ENCODE data around the gene BBS12. TPM values are rescaled to one million over a fixed set of nuclear protein-coding genes. Genes with fewer than 3 reads are reported as not detected.

Gene BBS12
- total and polyA plus RNA-seq, 9 of the 15 experiments (the other 6 are each of a cell fraction or from before 2014, with no cell fraction given) = 2.7 to 6.5 (median 3.3) TPM

GRCh38 chr4:122707497-122707896, 25.0 kb upstream of the BBS12 start:
- H3K27me3 ChIP-seq (ENCODE audit: control insufficient read depth in 2 of 2, insufficient read depth in 2 of 2, low read length in 2 of 2) = no peaks in the 10 kb centered on the region; a peak in 1 of 5 replicates
- ATAC-seq (no peak; the same call in 2 of the 3 replicates), FAIRE-seq (no peak), DNase-seq (ENCODE audit: extremely low read depth in 1 of 4, low spot score in 3 of 4) (no peak)
- ChIA-PET POLR2A (interaction anchor here (0.5 kb wide), 1 partner anchor 629 kb away, joined by 3 read pairs; no protein-coding TSS in a partner anchor), CTCF (ENCODE audit: low intra/inter-chr PET ratio) (no interaction called here)
- no peaks in the 10 kb centered on the region for H3K79me2 ChIP-seq (ENCODE audit: control insufficient read depth, insufficient read depth, low read length)
- no peak overlapping the region for H2AFZ ChIP-seq (ENCODE audit: low read depth, low read length)
- no peak overlapping the region for H3K9ac ChIP-seq (ENCODE audit: insufficient read depth in 1 of 2, low read depth in 2 of 2, low read length in 2 of 2)
- BruUV-seq (replicated peaks) = no TSS peak
- H3K4me1 ChIP-seq (replicated peaks in 1 of 2; ENCODE audit: control insufficient read depth in 2 of 2, insufficient read depth in 2 of 2, low read length in 2 of 2) = peaks cover 4 to 26% of the 10 kb centered on the region in 2 experiments; a peak in 4 of 5 replicates
- H3K36me3 ChIP-seq (ENCODE audit: control insufficient read depth, insufficient read depth, low read length) = peaks cover 6% of the 10 kb centered on the region; the same call in 1 of the 3 replicates
- in situ Hi-C loops (cut with MboI) = loop anchor here (5.0 kb wide), 1 partner anchor 85 kb away; the partner anchor contains the start of gene IL21
- H3K4me3 ChIP-seq = no peak overlapping the region
- 53% methylated on average over 4 of the region's 4 CpGs for WGBS (ENCODE audit: insufficient coverage, low coverage, missing lambda C conversion rate)
- no peaks in the 10 kb centered on the region for H4K20me1 ChIP-seq (replicated peaks; ENCODE audit: control insufficient read depth, insufficient read depth, low read length)
- intact Hi-C loops (cut with micrococcal nuclease) = no loop called here
- no peak overlapping the region for H3K4me2 ChIP-seq (ENCODE audit: insufficient read depth, low read length)
- no peak overlapping the region for H3K27ac ChIP-seq (ENCODE audit: extremely low read depth, low read depth, low read length)
- no peaks in the 10 kb centered on the region for H3K9me1 ChIP-seq (ENCODE audit: control insufficient read depth, insufficient read depth, low read length)
- H3K9me3 ChIP-seq (replicated peaks; ENCODE audit: control insufficient read depth, insufficient read depth, low read depth, low read length) = no peaks in the 10 kb centered on the region
- TF ChIP-seq SAP30 (IDR thresholded peaks at IDR 0.05; ENCODE audit: borderline replicate concordance, insufficient read depth, low read depth, low read length, poor library complexity, severe bottlenecking) = no peak
- TF ChIP-seq HLTF (IDR thresholded peaks at IDR 0.05) = no peak
- TF ChIP-seq CHD4 (IDR thresholded peaks at IDR 0.05; ENCODE audit: insufficient read depth, insufficient replicate concordance, low read depth, low read length, poor library complexity, severe bottlenecking) = no peak
- no peak for TF ChIP-seq DLX4 (CRISPR knock-in tag; IDR thresholded peaks at IDR 0.05)
- TF ChIP-seq HEY1 (CRISPR knock-in tag; IDR thresholded peaks at IDR 0.05; ENCODE audit: borderline replicate concordance) = no peak
- TF ChIP-seq RCOR1 (IDR thresholded peaks at IDR 0.05; ENCODE audit: borderline replicate concordance in 1 of 2, low read depth in 2 of 2, low read length in 2 of 2) = no peak
- no peak for TF ChIP-seq BRD4 (IDR thresholded peaks at IDR 0.05)
- TF ChIP-seq ZNF12 (CRISPR knock-in tag; IDR thresholded peaks at IDR 0.05) = no peak
- no peak for TF ChIP-seq ZNF133 (CRISPR knock-in tag; IDR thresholded peaks at IDR 0.05)
- TF ChIP-seq RBM15 (IDR thresholded peaks at IDR 0.05; ENCODE audit: insufficient read depth, low read length) = no peak
- TF ChIP-seq ZNF561 (CRISPR knock-in tag; conservative IDR thresholded peaks at IDR 0.05) = no peak
- no peak for TF ChIP-seq E2F4 (CRISPR knock-in tag; IDR thresholded peaks at IDR 0.05; ENCODE audit: low read depth)
- TF ChIP-seq MCM5 (IDR thresholded peaks at IDR 0.05; ENCODE audit: low read depth) = no peak
- no peak for TF ChIP-seq GTF3C2 (IDR thresholded peaks at IDR 0.05; ENCODE audit: borderline replicate concordance, extremely low read depth, insufficient read length)
- no peak for TF ChIP-seq RUNX1 (IDR thresholded peaks at IDR 0.05; ENCODE audit: low read depth)

All from K562 (cell line).